Activated CD4-positive, alpha-beta memory T cell treated with anti-CD3 and anti-CD28 coated beads for 36 hours (primary cell): ENCODE data around the gene USP54. TPM values are rescaled to one million over a fixed set of nuclear protein-coding genes. Genes with fewer than 3 reads are reported as not detected.
"Not testable (repeated sequence)": the region's sequence is repeated elsewhere in the genome, so short reads cannot be mapped to it uniquely, and the experiment has no call there.

Source experiments
- CTCF ChIA-PET: fragments of 350-600 bp; sonication (Branson Sonifier 250); formaldehyde crosslinking; loops from one replicate; lab custom pipeline; 2021; ENCODE audit warnings: antibody characterized with exemption, inconsistent platforms; lab: Charles Lee
- POLR2A ChIA-PET: fragments of 350-600 bp; sonication (Branson Sonifier 250); formaldehyde crosslinking; loops from one replicate; lab custom pipeline; 2021; ENCODE audit warnings: antibody characterized with exemption; lab: Charles Lee
- DNase-seq: peaks from one replicate; pipeline ENCODE4 v3.0.0-alpha.2; 2020
- H3K27ac Mint-ChIP-seq: one replicate; pipeline ENCODE4 v1.8.0; 2021; ENCODE audit warnings: mixed read lengths
- H3K27me3 Mint-ChIP-seq: one replicate; pipeline ENCODE4 v1.8.0; 2021; ENCODE audit warnings: mixed read lengths
- H3K36me3 Mint-ChIP-seq: one replicate; pipeline ENCODE4 v1.8.0; 2021; ENCODE audit warnings: mixed read lengths
- H3K4me1 Mint-ChIP-seq: one replicate; pipeline ENCODE4 v1.8.0; 2021; ENCODE audit warnings: low read depth, mixed read lengths
- H3K4me3 Mint-ChIP-seq: one replicate; pipeline ENCODE4 v1.8.0; 2021; ENCODE audit warnings: mild to moderate bottlenecking, mixed read lengths
- H3K9me3 Mint-ChIP-seq: one replicate; pipeline ENCODE4 v1.8.0; 2021; ENCODE audit warnings: mixed read lengths
- intact Hi-C: fragments of 100-400 bp; cut with micrococcal nuclease; formaldehyde crosslinking; loops from one replicate; pipeline ENCODE4 v1.15.1; 2023
- total RNA-seq, 2 experiments: library from RNA; stranded (reverse); gene quantifications; one replicate each; pipeline ENCODE4 v1.2.3, GENCODE V29; 2021

The USP54 gene
- total RNA-seq, 2 experiments from 2014 or later: 4.9 to 5.3 TPM

DNA sequence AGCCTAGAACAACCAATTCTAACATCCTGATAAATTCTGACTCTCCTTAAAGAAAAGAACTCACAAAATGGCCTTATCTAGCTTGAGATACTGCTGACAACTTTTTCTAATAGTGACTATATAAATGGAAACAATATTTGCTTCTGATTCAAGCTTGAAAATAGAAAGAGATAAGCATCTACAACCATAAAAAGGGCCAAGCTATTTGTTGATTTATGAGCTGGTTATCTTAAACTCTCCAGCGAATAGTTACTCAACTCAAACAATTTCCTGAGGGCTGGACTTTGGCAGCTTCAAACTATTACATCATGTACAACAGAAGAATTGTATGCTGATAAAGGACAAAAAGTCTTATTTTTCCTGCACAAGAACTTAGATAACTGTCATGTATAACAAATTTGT lies 4.6 kb downstream of the USP54 start:
- POLR2A ChIA-PET: interaction anchor here (0.8 kb wide), 1 partner anchor 121 kb away, joined by 3 read pairs; no protein-coding TSS in a partner anchor

DNA sequence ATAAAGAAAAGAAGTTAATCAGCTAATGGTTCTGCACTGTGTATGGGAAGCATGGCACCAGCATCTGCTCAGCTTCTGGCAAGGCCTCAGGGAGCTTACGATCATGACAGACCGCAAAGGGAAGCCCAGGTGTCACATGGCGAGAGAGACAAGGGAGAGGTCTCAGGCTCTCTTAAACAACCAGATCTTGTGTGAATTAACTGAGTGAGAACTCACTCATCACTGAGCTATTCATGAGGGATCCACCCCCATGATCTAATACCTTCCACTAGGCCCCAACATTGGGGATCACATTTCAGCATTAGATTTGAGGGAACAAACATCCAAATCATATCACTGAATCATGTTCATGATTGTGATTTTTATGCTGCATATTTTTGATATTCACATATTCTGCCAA lies 5.8 kb downstream of the USP54 start:
- Mint-ChIP-seq H3K27me3 (no peaks in the 10 kb centered on the region), H3K4me1 (no peaks in the 10 kb centered on the region), H3K9me3 (peaks cover 2% of the 10 kb centered on the region), H3K27ac (no peak overlapping the region), H3K36me3 (no peaks in the 10 kb centered on the region), H3K4me3 (no peak overlapping the region)
- ChIA-PET CTCF (no interaction called here), POLR2A (no interaction called here)
- intact Hi-C loops: no loop called here
- DNase-seq: no peak

More for the DNA sequence above, 4.6 kb downstream of the USP54 start:
- Mint-ChIP-seq H3K4me1 (peaks cover 6% of the 10 kb centered on the region), H3K27ac (no peak overlapping the region), H3K27me3 (no peaks in the 10 kb centered on the region), H3K4me3 (no peak overlapping the region), H3K9me3 (peaks cover 2% of the 10 kb centered on the region), H3K36me3 (no peaks in the 10 kb centered on the region)
- intact Hi-C loops: no loop called here
- no peak for DNase-seq
- CTCF ChIA-PET: interaction anchor here (1.0 kb wide), 1 partner anchor 57 kb away, joined by 3 read pairs; no protein-coding TSS in a partner anchor

DNA sequence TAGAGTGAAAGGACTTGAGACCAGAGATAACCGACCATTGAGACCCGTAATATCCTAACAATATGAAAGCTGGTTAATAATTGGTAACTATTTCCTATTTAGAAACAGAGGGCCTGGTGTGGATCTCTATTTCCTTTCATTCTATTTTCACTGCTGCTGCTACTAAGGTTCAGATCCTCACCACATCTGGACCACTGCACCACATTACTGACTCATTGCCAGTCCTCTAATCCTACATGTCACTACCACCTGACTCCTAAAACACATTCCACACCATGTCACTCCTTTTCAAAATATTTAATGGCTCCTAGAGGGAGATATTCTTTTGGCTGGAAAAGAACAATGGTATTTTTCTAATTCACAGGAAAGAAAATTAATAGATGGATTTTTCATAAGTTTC lies 6.4 kb downstream of the USP54 start:
- H3K27me3 Mint-ChIP-seq: no peaks in the 10 kb centered on the region
- H3K36me3 Mint-ChIP-seq: no peaks in the 10 kb centered on the region
- no peak for DNase-seq
- no peaks in the 10 kb centered on the region for H3K4me1 Mint-ChIP-seq
- CTCF ChIA-PET: no interaction called here
- peaks cover 2% of the 10 kb centered on the region for H3K9me3 Mint-ChIP-seq
- H3K4me3 Mint-ChIP-seq: no peak overlapping the region
- POLR2A ChIA-PET: no interaction called here
- no peak overlapping the region for H3K27ac Mint-ChIP-seq
- intact Hi-C loops: no loop called here

DNA sequence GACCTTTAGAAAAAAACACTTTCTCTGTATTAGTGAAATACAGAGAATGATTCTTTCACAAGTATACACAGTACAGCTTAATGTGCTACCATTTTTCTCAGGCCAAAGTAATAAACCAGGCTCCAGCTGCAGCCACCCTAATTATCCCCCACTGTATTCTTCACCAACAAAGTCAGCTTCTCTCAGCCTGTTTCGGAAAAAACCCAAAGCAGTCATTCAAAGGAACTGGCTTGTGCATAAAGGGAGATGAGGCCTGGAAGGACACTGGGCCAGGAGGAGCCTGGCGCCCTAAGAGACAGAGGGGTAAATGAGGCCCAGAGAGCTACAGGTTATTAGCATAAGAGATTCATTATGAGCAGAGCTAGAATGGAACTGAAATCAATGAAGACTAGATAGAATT lies 9.2 kb downstream of the USP54 start:
- POLR2A ChIA-PET: no interaction called here
- H3K4me3 Mint-ChIP-seq: no peak overlapping the region
- DNase-seq: no peak
- CTCF ChIA-PET: interaction anchor here (0.6 kb wide), 1 partner anchor 15 kb away, joined by 4 read pairs; no protein-coding TSS in a partner anchor
- intact Hi-C loops: no loop called here
- peaks cover 2% of the 10 kb centered on the region for H3K9me3 Mint-ChIP-seq
- no peak overlapping the region for H3K27ac Mint-ChIP-seq
- H3K27me3 Mint-ChIP-seq: no peaks in the 10 kb centered on the region
- H3K4me1 Mint-ChIP-seq: no peaks in the 10 kb centered on the region
- no peaks in the 10 kb centered on the region for H3K36me3 Mint-ChIP-seq

DNA sequence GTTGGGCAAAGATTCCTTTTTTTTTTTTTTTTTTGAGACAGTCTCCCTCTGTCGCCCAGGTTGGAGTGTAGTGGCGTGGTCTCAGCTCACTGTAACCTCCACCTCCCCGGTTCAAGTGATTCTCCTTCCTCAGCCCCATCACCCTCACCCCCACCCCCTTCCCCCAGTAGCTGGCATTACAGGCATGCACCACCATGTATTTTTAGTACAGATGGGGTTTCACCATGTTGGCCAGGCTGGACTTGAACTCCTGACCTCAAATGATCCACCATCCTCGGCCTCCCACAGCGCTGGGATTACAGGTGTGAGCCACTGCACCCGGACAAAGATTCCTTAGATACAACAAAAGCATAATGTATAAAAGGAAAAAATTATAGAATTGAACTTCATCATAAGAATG lies 12.2 kb downstream of the USP54 start:
- H3K27ac Mint-ChIP-seq, POLR2A ChIA-PET, CTCF ChIA-PET, H3K36me3 Mint-ChIP-seq, H3K4me1 Mint-ChIP-seq, H3K9me3 Mint-ChIP-seq, H3K4me3 Mint-ChIP-seq, intact Hi-C loops, H3K27me3 Mint-ChIP-seq, DNase-seq: not testable (repeated sequence)

DNA sequence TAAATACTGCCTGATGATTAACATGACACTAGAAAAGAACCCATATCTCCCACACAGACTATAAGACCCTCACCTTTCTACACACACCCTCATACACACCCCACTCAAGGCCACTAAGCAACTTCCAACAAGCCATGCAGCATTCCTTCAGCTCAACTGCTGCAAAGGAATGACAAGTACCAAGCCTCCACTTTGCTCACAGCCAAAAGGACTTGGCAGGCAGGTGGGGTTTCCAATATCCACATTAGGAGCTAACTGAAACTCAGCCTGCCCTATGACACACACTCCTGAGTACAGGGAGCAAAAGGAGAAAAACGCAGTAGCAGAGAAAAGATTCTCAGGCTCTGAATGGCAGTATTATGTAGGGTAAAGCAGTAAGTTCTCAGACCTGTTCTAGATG lies 13.4 kb downstream of the USP54 start:
- Mint-ChIP-seq H3K27me3 (no peaks in the 10 kb centered on the region), H3K4me1 (no peaks in the 10 kb centered on the region), H3K4me3 (no peak overlapping the region), H3K27ac (no peak overlapping the region), H3K36me3 (no peaks in the 10 kb centered on the region), H3K9me3 (no peaks in the 10 kb centered on the region)
- intact Hi-C loops: no loop called here
- no peak for DNase-seq
- ChIA-PET CTCF (no interaction called here), POLR2A (no interaction called here)

DNA sequence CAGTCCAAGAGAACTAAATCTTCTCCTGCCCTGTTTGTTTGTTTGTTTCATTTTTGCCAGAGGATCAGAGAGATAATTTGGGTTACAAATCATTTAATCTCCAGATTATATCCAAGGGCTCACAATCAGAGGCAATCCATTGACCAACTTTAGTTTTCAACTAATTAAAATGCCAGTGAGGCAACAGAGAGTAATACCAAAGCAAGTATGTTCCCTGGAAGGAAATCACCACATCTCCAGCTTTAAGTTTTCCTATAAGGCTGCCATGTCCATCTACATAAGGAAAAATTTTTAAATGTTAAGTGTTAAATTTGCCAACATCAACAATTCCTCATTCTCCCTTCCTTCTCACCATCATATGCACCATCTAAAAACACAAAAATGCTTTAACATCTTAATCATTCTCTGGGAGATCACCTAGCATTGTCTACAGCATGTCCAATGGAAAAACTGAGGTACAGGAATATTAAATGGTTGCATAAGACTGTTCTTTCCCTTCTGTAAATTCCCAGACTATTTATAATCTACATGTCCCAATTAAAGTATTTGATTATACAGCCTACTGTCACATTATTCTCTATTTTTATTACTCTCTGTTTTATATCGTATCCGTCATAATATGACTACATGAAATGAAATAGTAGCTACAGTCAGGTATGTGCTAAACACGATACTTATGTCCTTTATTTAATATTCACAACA lies 14.1 kb downstream of the USP54 start:
- Mint-ChIP-seq H3K36me3 (no peaks in the 10 kb centered on the region), H3K4me1 (no peaks in the 10 kb centered on the region), H3K4me3 (no peak overlapping the region), H3K9me3 (no peaks in the 10 kb centered on the region), H3K27ac (no peak overlapping the region), H3K27me3 (no peaks in the 10 kb centered on the region)
- DNase-seq: no peak
- ChIA-PET CTCF (no interaction called here), POLR2A (no interaction called here)
- intact Hi-C loops: no loop called here

DNA sequence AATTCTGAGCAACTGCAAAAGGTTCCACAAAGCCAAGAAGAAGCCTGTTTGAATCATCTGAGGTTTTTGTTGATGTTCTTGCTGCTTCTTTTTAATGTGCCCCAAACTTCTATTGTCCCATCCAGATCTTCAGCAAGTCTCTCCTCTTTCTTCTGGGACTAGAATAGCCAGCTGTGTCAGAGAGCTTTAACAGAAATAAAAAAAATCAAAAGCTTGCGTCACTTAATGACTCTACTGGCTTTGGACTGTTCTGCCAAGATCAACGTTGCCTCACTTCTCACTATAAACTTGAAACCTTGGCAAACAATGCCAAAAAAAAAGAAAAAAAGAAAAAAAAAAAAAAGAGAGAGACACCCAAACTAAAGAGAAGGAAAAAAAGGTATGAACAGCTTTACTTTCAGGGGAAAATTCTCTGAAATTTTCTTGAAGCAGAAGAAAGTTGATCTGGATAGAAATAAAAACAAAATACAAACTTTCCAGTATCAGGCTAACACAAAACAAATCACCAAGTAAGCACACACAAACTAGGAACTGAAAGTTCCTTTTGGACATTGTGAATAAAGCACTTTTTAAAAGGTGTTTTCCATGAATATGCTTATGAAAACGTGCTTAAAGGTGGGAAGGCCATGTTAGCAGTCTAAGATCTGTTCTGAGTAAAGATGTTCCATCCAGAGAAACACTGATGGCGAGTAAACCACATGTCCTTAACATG lies 14.8 kb downstream of the USP54 start:
- no peak for DNase-seq
- Mint-ChIP-seq H3K4me1 (no peaks in the 10 kb centered on the region), H3K4me3 (no peak overlapping the region), H3K27me3 (no peaks in the 10 kb centered on the region), H3K27ac (no peak overlapping the region), H3K36me3 (no peaks in the 10 kb centered on the region), H3K9me3 (no peaks in the 10 kb centered on the region)
- ChIA-PET CTCF (no interaction called here), POLR2A (no interaction called here)
- intact Hi-C loops: no loop called here

DNA sequence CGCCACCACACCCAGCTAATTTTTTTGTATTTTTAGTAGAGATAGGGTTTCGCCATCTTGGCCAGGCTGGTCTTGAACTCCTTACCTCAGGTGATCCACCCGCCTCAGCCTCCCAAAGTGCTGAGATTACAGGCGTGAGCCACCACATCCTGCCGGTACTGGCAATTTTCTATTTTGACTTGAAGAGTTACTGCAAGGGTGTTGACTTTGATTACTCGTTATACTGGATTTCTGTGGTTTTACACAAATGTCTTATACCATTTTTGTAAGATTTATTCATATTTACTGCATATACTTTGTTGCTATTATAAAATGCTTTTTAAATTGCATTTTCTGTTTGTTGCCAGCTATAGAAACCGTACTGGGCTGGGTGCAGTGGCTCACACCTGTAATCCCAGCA lies 24.1 kb downstream of the USP54 start:
- H3K27me3 Mint-ChIP-seq, CTCF ChIA-PET, intact Hi-C loops, H3K27ac Mint-ChIP-seq, H3K4me3 Mint-ChIP-seq, H3K9me3 Mint-ChIP-seq, H3K4me1 Mint-ChIP-seq, H3K36me3 Mint-ChIP-seq, POLR2A ChIA-PET: not testable (repeated sequence)
- peak; percentile 18 for DNase-seq

DNA sequence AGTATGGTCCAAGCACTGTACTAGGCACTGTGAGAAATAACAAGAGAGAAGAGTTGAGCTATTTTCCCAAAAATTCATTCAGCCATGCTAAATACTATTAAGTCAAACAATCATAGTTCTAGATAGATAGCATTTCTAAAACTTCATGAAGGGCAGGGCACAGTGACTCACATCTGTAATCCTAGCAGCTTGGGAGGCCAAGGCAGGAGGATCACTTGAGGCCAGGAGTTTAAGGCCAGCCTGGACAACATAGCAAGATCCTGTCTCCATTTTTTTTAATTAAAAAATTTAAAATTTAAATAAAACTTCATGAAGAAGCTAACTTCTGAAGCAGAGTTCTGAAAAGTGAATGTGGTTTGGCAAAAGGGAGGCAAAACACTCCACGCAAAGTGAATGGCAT lies 29.9 kb downstream of the USP54 start:
- Mint-ChIP-seq H3K4me1 (no peaks in the 10 kb centered on the region), H3K27me3 (no peaks in the 10 kb centered on the region), H3K9me3 (no peaks in the 10 kb centered on the region), H3K4me3 (no peak overlapping the region), H3K27ac (no peak overlapping the region), H3K36me3 (no peaks in the 10 kb centered on the region)
- intact Hi-C loops: no loop called here
- DNase-seq: no peak
- CTCF ChIA-PET: interaction anchor here (1.2 kb wide), 1 partner anchor 82 kb away, joined by 5 read pairs; no protein-coding TSS in a partner anchor
- POLR2A ChIA-PET: no interaction called here

DNA sequence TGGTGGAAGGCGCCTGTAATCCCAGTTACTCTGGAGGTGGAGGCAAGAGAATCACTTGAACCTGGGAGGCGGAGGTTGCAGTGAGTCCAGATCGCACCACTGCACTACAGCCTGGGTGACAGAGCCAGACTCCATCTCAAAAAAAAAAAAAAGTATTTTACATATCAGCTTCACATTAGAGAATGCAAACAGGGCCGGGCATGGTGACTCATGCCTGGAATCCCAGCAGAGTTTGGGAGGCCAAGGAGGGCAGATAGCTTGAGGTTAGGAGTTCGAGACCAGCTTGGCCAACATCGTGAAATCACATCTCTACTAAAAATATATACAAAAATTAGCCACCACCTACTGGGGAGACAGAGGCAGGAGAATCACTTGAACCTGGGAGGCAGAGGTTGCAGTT lies 31.6 kb downstream of the USP54 start:
- no peaks in the 10 kb centered on the region for H3K36me3 Mint-ChIP-seq
- H3K4me1 Mint-ChIP-seq: no peaks in the 10 kb centered on the region
- no peak for DNase-seq
- no peak overlapping the region for H3K4me3 Mint-ChIP-seq
- H3K27ac Mint-ChIP-seq: no peak overlapping the region
- no peaks in the 10 kb centered on the region for H3K9me3 Mint-ChIP-seq
- ChIA-PET CTCF (no interaction called here), POLR2A (interaction anchor here (0.6 kb wide), 1 partner anchor 66 kb away, joined by 5 read pairs; no protein-coding TSS in a partner anchor)
- intact Hi-C loops: no loop called here
- H3K27me3 Mint-ChIP-seq: no peaks in the 10 kb centered on the region

DNA sequence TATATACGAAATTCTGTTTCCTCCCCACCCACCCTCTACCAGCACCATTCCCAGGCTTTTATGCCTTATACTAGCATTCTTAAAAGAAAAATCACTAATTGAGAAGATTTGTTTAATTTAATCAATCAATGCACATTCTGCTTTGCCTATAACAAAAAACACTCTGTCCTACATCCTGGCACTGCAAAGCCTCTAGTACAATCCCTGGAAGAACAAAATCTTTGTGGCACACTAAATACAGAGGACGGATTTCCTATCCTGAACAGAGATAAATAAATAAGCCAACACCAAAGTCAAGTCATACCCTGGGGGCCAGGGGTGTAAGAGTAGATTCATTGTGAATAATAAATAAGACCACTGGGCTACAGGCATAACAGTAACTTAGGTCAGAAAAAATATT lies 34.3 kb downstream of the USP54 start:
- H3K27ac Mint-ChIP-seq: no peak overlapping the region
- H3K27me3 Mint-ChIP-seq: no peaks in the 10 kb centered on the region
- no peaks in the 10 kb centered on the region for H3K36me3 Mint-ChIP-seq
- intact Hi-C loops: no loop called here
- DNase-seq: no peak
- H3K9me3 Mint-ChIP-seq: no peaks in the 10 kb centered on the region
- H3K4me1 Mint-ChIP-seq: no peaks in the 10 kb centered on the region
- ChIA-PET CTCF (no interaction called here), POLR2A (no interaction called here)
- no peak overlapping the region for H3K4me3 Mint-ChIP-seq
